WI38 (cell line): Measurements from ENCODE around the gene ARHGAP31.

ENCODE experiments used
- H3K4me3 ChIP-seq: 2 replicates; pipeline ENCODE4 v1.5.1; 2011; ENCODE audit warnings: low read depth, mild to moderate bottlenecking, control low read depth, low read length
- TF ChIP-seq, protein P1 (sequence below): IDR thresholded peaks from 2 replicates; pipeline ENCODE4 v1.5.1; 2012; ENCODE audit warnings: low read depth, mild to moderate bottlenecking, control low read depth, low read length

The ARHGAP31 gene

DNA sequence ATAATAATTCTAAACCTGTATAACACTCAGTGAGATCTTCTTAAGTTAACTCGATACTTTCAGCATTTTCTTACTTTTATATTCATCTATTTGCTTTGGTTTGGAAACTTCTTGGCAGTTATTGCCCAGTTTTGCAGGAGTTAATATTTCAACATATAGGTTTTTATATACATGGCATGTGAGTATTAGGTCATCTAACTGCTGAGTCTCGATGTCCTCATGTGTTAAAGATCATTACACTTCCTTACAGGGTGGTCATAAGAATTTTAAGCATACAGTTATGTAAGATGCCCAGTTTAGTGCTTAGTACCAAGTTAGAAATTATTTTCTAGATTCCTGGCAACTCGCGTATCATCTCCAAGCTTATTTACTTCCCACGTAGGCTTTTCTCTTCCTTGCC is 106.3 kb downstream of the ARHGAP31 start:
- no peak overlapping the region for H3K4me3 ChIP-seq
- TF ChIP-seq, protein P1, sequence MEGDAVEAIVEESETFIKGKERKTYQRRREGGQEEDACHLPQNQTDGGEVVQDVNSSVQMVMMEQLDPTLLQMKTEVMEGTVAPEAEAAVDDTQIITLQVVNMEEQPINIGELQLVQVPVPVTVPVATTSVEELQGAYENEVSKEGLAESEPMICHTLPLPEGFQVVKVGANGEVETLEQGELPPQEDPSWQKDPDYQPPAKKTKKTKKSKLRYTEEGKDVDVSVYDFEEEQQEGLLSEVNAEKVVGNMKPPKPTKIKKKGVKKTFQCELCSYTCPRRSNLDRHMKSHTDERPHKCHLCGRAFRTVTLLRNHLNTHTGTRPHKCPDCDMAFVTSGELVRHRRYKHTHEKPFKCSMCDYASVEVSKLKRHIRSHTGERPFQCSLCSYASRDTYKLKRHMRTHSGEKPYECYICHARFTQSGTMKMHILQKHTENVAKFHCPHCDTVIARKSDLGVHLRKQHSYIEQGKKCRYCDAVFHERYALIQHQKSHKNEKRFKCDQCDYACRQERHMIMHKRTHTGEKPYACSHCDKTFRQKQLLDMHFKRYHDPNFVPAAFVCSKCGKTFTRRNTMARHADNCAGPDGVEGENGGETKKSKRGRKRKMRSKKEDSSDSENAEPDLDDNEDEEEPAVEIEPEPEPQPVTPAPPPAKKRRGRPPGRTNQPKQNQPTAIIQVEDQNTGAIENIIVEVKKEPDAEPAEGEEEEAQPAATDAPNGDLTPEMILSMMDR: no peak

DNA sequence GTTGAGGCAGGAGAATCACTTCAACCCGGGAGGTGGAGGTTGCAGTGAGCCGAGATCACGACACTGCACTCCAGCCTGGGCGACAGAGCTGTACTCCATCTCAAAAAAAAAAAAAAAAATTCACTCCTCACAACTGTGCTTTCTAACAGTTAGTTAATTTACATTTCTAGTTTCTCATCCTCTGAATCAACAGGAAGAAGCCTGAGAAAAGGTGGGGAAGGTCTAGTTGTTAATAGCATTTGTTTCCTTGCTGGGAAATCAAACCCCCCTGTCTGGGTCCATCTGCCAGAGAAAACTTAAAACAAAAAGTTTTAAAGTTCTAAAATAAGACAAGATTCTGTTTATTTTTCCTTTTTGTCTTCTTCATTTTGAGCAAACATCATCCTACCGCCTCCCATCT is 106.9 kb downstream of the ARHGAP31 start:
- H3K4me3 ChIP-seq: no peak overlapping the region
- TF ChIP-seq, protein P1: no peak

DNA sequence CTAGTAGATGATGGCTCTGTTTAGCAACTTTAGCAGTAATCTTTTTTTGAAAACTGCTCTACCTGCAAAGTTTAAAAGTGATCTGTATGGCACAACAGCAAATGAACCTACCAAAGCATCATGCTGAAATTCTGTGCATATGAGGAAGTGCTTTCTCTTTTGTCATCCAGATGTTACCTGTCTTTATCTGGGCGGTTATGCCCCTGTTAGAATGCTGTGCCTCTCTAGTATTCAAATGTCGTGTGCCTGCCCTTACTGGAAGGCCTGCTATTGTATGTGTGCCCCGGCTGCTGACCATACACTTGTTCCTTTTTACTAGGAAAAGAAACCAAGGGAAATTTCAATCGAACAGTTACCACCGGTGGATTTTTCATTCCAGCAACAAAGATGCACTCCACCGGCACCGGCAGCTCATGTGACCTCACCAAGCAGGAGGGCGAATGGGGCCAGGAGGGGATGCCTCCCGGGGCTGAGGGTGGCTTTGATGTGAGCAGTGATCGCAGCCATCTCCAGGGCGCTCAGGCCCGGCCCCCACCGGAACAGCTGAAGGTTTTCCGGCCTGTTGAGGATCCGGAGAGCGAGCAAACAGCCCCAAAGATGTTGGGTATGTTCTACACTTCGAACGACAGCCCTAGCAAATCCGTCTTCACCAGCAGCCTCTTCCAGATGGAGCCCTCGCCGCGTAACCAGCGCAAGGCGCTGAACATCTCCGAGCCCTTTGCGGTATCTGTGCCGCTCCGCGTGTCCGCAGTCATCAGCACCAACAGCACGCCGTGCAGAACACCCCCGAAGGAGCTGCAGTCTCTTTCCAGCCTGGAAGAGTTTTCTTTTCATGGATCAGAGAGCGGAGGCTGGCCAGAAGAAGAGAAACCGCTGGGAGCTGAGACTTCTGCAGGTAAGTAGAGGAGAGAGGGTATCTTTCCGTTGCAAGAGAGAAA is 107.6 kb downstream of the ARHGAP31 start:
- TF ChIP-seq, protein P1: no peak
- no peak overlapping the region for H3K4me3 ChIP-seq

DNA sequence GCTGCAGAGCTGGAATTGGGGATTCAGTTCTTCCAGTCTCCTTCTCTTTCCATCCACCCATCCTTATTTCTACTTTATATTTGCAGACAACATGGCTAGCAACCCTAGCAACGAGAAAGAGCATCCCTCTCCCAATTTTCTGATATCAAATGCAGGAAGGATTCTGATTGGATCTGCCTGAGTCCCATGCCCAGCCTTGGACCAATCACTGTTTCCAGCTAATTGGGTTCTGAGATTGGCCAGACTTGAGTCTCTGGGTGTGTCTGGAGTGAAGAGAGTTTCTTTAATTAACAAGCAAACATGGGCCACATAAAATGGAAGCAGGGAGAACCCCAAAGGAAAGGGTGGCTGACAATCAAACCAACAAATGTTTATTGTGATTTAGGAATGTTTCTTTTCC is 108.6 kb downstream of the ARHGAP31 start:
- H3K4me3 ChIP-seq: no peak overlapping the region
- TF ChIP-seq, protein P1: no peak

DNA sequence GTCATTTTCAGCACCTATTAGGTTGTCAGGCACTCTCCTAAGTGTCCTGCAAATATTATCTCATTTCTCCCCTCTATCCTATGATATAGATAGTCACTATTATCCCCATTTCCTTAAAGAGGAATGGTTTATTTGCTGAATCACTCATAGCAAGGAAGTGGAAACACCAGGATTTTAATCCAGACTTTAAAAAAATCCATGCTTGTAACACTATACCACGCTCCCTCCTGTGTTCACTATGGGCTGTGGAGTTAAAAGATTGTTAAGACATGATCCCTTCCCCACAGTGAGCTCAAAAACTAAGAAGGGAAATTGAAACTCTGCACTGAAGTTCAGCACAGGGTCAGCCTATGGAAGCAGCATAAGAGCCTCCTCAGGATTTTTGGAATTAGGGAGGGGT is 109.0 kb downstream of the ARHGAP31 start:
- TF ChIP-seq, protein P1: no peak
- no peak overlapping the region for H3K4me3 ChIP-seq

DNA sequence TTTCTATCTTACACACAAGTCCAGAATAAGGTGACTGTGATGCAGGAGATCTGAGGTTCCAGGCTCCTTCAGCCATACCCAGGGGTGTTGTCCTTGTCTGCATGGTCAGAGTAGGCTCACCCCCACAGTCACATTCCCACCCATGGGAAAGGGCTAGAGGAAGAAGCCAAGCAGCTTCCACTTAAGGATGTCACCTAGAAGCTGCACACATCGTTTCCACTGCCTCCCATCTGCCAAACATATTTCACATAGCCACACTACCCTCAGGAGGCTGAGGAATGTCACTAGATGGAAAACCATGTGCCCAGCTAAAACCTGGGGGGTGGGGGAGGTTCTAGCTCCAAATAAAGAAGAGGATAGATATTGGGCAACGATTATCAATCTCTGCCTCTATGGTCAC is 111.1 kb downstream of the ARHGAP31 start:
- TF ChIP-seq, protein P1: no peak
- no peak overlapping the region for H3K4me3 ChIP-seq

DNA sequence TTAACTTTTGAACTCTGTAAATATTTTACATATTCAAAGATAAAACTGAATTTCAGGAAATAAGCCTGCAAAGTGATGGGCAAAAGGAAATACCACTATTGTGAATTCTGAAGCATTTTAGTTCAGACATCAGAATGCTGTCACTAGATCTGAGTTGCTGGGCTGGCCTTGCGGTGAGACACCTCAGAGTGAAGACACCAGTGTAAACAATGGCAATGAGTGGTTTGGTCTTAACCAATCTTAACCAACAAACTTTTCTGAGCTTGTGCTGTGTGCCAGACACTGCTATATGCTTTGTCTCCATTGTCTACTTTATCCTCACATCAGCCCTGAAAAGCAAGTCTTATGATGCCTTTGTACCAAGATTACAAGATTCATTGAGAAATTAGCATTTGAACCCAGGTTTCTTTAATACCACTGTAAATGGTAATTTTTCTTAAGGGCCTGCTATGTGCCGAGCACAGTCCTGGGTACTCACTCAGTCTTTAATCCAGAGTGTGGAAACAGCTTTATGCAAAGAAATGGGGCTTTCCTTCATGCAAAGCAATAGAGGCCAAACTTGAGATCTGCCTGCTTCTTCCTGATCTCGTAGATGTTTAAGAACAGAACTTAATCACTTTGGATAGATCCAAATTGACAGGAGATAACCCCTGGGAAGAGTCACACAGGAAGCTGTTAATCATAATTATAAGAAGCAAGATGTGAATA is 114.2 kb downstream of the ARHGAP31 start:
- TF ChIP-seq, protein P1: no peak
- no peak overlapping the region for H3K4me3 ChIP-seq
